MM.1S (cell line): ENCODE results near the gene USP20.

Experiments used
- DNase-seq: peaks from one replicate; pipeline ENCODE4 v3.0.0-alpha.2; 2015
- H2AFZ ChIP-seq: fragments of 300-600 bp; sonication (generic); 2 replicates; pipeline ENCODE4 v1.6.0; 2016; ENCODE audit warnings: antibody characterized with exemption, low read length
- H3F3A ChIP-seq: fragments of 300-600 bp; sonication (generic); 2 replicates; pipeline ENCODE4 v1.6.1; 2016; ENCODE audit warnings: mild to moderate bottlenecking, antibody characterized with exemption, low read length, moderate library complexity, mixed read lengths; ENCODE audit not compliant: insufficient read depth
- H3K27ac ChIP-seq: fragments of 300-600 bp; sonication (generic); 2 replicates; pipeline ENCODE4 v1.5.1; 2016; ENCODE audit warnings: mild to moderate bottlenecking, low read length
- H3K27me3 ChIP-seq: fragments of 300-600 bp; sonication (generic); replicated peaks from 2 replicates; pipeline ENCODE4 v1.6.0; 2016; ENCODE audit warnings: low read length; ENCODE audit not compliant: insufficient read depth
- H3K36me3 ChIP-seq: fragments of 300-600 bp; sonication (generic); replicated peaks from 2 replicates; pipeline ENCODE4 v1.6.1; 2016; ENCODE audit warnings: mild to moderate bottlenecking, low read length, mixed read lengths; ENCODE audit not compliant: insufficient read depth
- H3K4me1 ChIP-seq: fragments of 300-600 bp; sonication (generic); 2 replicates; pipeline ENCODE4 v1.6.1; 2016; ENCODE audit warnings: low read length, mixed read lengths
- H3K4me2 ChIP-seq: fragments of 300-600 bp; sonication (generic); 2 replicates; pipeline ENCODE4 v1.6.0; 2016; ENCODE audit warnings: low read depth, low read length
- H3K4me3 ChIP-seq: fragments of 300-600 bp; sonication (generic); 2 replicates; pipeline ENCODE4 v1.5.1; 2016; ENCODE audit warnings: low read length, mixed read lengths
- H3K79me2 ChIP-seq: fragments of 300-600 bp; sonication (generic); 2 replicates; pipeline ENCODE4 v1.6.1; 2016; ENCODE audit warnings: mixed run types, low read length, mixed read lengths
- H3K9ac ChIP-seq: fragments of 300-600 bp; sonication (generic); 2 replicates; pipeline ENCODE4 v1.6.1; 2016; ENCODE audit warnings: low read length, mixed read lengths
- H3K9me2 ChIP-seq: fragments of 300-600 bp; sonication (generic); replicated peaks from 2 replicates; pipeline ENCODE4 v1.6.1; 2016; ENCODE audit warnings: mild to moderate bottlenecking, low read length, mixed read lengths; ENCODE audit not compliant: insufficient read depth
- H3K9me3 ChIP-seq: fragments of 300-600 bp; sonication (generic); replicated peaks from 2 replicates; pipeline ENCODE4 v1.6.1; 2016; ENCODE audit warnings: mild to moderate bottlenecking, low read length, mixed read lengths; ENCODE audit not compliant: insufficient read depth
- H4K20me1 ChIP-seq: fragments of 300-600 bp; sonication (generic); 2 replicates; pipeline ENCODE4 v1.6.1; 2016; ENCODE audit warnings: mild to moderate bottlenecking, low read length, moderate library complexity, mixed read lengths; ENCODE audit not compliant: insufficient read depth
- EZH2 ChIP-seq: fragments of 300-600 bp; sonication (generic); optimal IDR thresholded peaks from 2 replicates; pipeline ENCODE3; 2017; ENCODE audit warnings: low read depth, mild to moderate bottlenecking, antibody characterized with exemption, low read length, mixed read lengths
- EZH2phosphoT487 ChIP-seq: fragments of 300-600 bp; sonication (generic); IDR thresholded peaks from 2 replicates; pipeline ENCODE4 v1.6.1; 2018; ENCODE audit warnings: antibody characterized with exemption, low read length
- TF ChIP-seq, protein P1 (sequence below): fragments of 300-600 bp; sonication (generic); IDR thresholded peaks from 2 replicates; pipeline ENCODE4 v1.5.1; 2016; ENCODE audit warnings: antibody characterized with exemption, low read length, mixed read lengths

Gene USP20

DNA sequence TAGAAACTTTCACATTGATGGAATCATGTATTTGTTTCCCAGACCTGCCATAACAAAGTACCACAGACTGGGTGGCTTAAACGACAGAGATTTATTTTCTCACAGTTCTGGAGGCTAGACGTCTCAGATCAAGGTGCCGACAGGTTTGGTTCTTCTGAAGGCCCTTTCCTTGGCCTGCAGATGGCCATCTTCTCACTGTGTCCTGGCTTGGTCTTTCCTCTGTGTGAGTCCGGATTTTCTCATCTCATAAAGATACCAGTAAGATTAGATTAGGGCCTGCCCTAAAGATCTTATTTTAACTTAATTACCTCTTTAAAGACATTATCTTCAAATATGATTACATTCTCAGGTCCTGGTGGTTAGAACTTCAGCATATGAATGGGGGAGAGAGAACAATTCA is 5.8 kb downstream of the USP20 start:
- Histone ChIP-seq H3K36me3 (no peaks in the 10 kb centered on the region), H3K27ac (no peak overlapping the region), H3F3A (no peaks in the 10 kb centered on the region), H2AFZ (no peak overlapping the region), H4K20me1 (no peaks in the 10 kb centered on the region), H3K9me2 (no peaks in the 10 kb centered on the region), H3K27me3 (no peaks in the 10 kb centered on the region), H3K79me2 (peaks cover 3% of the 10 kb centered on the region; the same call in 1 of the 2 replicates), H3K4me1 (0 out of 2 replicates have a peak, but pooled peaks cover 6% of the 10 kb centered on the region), H3K9me3 (no peaks in the 10 kb centered on the region), H3K9ac (no peak overlapping the region), H3K4me3 (no peak overlapping the region), H3K4me2 (no peak overlapping the region)
- TF ChIP-seq EZH2: no peak
- TF ChIP-seq EZH2phosphoT487: no peak
- TF ChIP-seq, protein P1, sequence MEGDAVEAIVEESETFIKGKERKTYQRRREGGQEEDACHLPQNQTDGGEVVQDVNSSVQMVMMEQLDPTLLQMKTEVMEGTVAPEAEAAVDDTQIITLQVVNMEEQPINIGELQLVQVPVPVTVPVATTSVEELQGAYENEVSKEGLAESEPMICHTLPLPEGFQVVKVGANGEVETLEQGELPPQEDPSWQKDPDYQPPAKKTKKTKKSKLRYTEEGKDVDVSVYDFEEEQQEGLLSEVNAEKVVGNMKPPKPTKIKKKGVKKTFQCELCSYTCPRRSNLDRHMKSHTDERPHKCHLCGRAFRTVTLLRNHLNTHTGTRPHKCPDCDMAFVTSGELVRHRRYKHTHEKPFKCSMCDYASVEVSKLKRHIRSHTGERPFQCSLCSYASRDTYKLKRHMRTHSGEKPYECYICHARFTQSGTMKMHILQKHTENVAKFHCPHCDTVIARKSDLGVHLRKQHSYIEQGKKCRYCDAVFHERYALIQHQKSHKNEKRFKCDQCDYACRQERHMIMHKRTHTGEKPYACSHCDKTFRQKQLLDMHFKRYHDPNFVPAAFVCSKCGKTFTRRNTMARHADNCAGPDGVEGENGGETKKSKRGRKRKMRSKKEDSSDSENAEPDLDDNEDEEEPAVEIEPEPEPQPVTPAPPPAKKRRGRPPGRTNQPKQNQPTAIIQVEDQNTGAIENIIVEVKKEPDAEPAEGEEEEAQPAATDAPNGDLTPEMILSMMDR: no peak
- no peak for DNase-seq

- H3F3A ChIP-seq: no peaks in the 10 kb centered on the region
- H3K79me2 ChIP-seq: no peaks in the 10 kb centered on the region
- no peaks in the 10 kb centered on the region for H4K20me1 ChIP-seq
- no peaks in the 10 kb centered on the region for H3K9me3 ChIP-seq
- TF ChIP-seq EZH2phosphoT487 (no peak), EZH2 (no peak)
- TF ChIP-seq, protein P1: no peak
- H3K36me3 ChIP-seq: no peaks in the 10 kb centered on the region
- DNase-seq: no peak
- H2AFZ ChIP-seq: no peak overlapping the region
- H3K27me3 ChIP-seq: no peaks in the 10 kb centered on the region
- H3K4me1 ChIP-seq: no peaks in the 10 kb centered on the region
- no peak overlapping the region for H3K27ac ChIP-seq
- no peaks in the 10 kb centered on the region for H3K9me2 ChIP-seq
- H3K9ac ChIP-seq: no peak overlapping the region
- H3K4me3 ChIP-seq: no peak overlapping the region
- no peak overlapping the region for H3K4me2 ChIP-seq
Measured at GRCh38 chr9:129845373-129845772, 10.1 kb downstream of the USP20 start.

DNA sequence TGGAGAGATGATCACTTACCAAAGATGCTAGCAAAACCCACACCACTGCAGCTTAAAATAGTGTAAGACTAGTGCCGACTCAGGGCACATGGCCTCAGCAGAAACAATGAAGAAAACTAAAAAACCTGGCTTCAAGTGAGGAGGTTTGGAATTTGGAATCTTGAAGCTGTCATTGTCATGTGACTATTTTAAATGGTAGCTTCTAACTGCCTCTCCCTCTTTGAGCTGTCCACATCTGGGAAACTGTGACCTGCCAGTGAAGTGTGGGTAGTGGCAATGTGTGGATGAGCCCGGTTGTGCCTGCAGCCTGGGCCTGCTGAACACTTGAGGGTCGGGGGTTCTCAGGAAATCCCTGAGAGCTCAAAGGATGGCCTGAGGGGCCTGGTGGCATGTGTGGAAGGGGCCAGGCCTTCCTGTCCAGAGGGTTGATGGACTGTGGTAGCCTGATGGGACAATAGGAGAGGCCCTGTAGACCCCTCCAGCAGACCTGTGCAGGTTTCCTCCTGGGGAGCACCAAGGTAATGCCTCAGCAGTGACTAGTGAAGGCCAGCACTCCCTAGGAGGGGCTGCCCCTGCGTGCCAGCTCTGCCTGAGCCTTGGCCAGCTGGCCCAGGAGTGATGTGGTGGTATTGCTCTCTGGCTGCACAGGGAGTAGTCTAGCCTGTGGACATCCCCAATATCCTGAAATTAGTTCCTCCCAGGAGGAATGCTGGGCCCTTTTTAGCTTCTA is 13.6 kb downstream of the USP20 start:
- no peaks in the 10 kb centered on the region for H3F3A ChIP-seq
- no peaks in the 10 kb centered on the region for H3K79me2 ChIP-seq
- H3K27me3 ChIP-seq: no peaks in the 10 kb centered on the region
- DNase-seq: no peak
- no peak overlapping the region for H3K9ac ChIP-seq
- no peaks in the 10 kb centered on the region for H4K20me1 ChIP-seq
- TF ChIP-seq, protein P1: no peak
- TF ChIP-seq EZH2phosphoT487: no peak
- H3K36me3 ChIP-seq: no peaks in the 10 kb centered on the region
- no peak overlapping the region for H3K4me3 ChIP-seq
- no peaks in the 10 kb centered on the region for H3K4me1 ChIP-seq
- no peak overlapping the region for H3K4me2 ChIP-seq
- no peaks in the 10 kb centered on the region for H3K9me3 ChIP-seq
- no peaks in the 10 kb centered on the region for H3K9me2 ChIP-seq
- no peak overlapping the region for H2AFZ ChIP-seq
- H3K27ac ChIP-seq: no peak overlapping the region
